ENCODE data around the gene POLE. TPM values are rescaled to one million over a fixed set of nuclear protein-coding genes. Genes with fewer than 3 reads are reported as not detected.

Gene POLE
- total RNA-seq, 2 donors from 2014 or later = 12.5 to 36.9 TPM

GRCh38 chr12:132615579-132616038 is 71.5 kb downstream of the POLE start:
- 59 to 62% methylated on average over 9 to 16 of the region's 16 CpGs for WGBS, 2 donors
- Histone ChIP-seq H3K27ac (no peak overlapping the region), H3K4me3 (no peak overlapping the region), H3K9me3 (peaks cover 0 to 10% (median 0%) of the 10 kb centered on the region in 3 donors), H3K36me3 (replicated peaks in 1 of 2; ENCODE audit: insufficient read depth in 1 of 2, low read depth in 2 of 2) (no peaks in the 10 kb centered on the region), H3K27me3 (peaks cover 0 to 24% of the 10 kb centered on the region in 2 donors), H3K4me1 (peaks cover 4% of the 10 kb centered on the region)
- no peak for DNase-seq
- no peak for TF ChIP-seq CTCF (IDR thresholded peaks at IDR 0.05)
- ATAC-seq = no peak
- intact Hi-C loops (cut with DNase I) = loop anchor here (10.0 kb wide), 1 partner anchor 461 kb away; no protein-coding TSS in a partner anchor

DNA sequence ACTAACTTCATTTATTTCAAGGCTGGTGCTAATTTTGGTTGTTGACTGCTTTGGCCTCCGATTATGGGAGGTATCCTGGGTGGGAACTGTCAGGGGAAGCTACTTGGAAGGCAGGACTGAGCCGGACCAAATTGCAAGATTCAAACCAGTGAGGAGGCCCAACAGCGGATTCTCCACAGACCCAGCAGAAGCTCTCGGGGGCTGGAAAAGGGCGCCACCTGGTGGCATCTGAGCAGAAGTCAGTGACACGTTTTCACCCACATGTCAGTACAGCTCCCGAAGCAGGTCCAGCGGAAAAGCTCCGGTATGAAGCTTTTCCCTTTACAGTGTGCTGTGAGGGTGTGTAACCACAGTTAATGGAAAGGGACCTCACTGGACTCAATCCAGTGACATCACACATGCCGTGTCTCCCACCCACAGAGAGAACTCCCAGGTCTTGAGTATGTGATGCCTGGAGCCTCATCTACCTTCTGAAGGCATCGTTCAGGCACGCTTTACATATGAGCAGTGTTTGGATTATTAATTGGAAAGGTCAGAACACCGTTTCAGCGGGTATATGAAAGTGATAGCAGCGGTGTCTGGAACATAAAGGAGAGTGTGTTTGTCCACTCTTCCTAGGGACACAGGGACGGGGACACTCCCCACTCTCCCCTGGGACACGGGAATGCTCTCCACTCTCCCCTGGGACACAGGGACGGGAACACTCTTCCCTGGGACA is 72.1 kb downstream of the POLE start:
- intact Hi-C loops (cut with DNase I) = loop anchor here (5.0 to 10.0 kb wide), 2 partner anchors 198 to 460 kb away; no protein-coding TSS in a partner anchor
- H3K27me3 ChIP-seq = peaks cover 0 to 27% of the 10 kb centered on the region in 2 donors
- H3K4me1 ChIP-seq = peaks cover 4% of the 10 kb centered on the region
- ATAC-seq (peak; percentile 88), DNase-seq (peak; percentile 81 to 84 (median 82))
- WGBS, 2 donors = 23 to 35% methylated on average over 14 to 18 of the region's 18 CpGs
- no peaks in the 10 kb centered on the region for H3K36me3 ChIP-seq (replicated peaks in 1 of 2; ENCODE audit: insufficient read depth in 1 of 2, low read depth in 2 of 2)
- no peak overlapping the region for H3K4me3 ChIP-seq
- peaks cover 0 to 10% (median 0%) of the 10 kb centered on the region in 3 donors for H3K9me3 ChIP-seq
- H3K27ac ChIP-seq = no peak overlapping the region
- peak; percentile 55 to 88 (median 81) for TF ChIP-seq CTCF (IDR thresholded peaks at IDR 0.05)
- no peak for TF ChIP-seq POLR2A (IDR thresholded peaks at IDR 0.05)

GRCh38 chr12:132614029-132614428 is 73.1 kb downstream of the POLE start:
- Histone ChIP-seq H3K27ac (no peak overlapping the region), H3K4me3 (no peak overlapping the region), H3K4me1 (peaks cover 4% of the 10 kb centered on the region), H3K27me3 (peaks cover 0 to 29% of the 10 kb centered on the region in 2 donors), H3K36me3 (replicated peaks in 1 of 2; ENCODE audit: insufficient read depth in 1 of 2, low read depth in 2 of 2) (no peaks in the 10 kb centered on the region), H3K9me3 (peaks cover 0 to 10% (median 0%) of the 10 kb centered on the region in 3 donors)
- intact Hi-C loops (cut with DNase I) = loop anchor here (5.0 to 10.0 kb wide), 2 partner anchors 197 to 459 kb away; no protein-coding TSS in a partner anchor
- DNase-seq (no peak), ATAC-seq (no peak)
- 72 to 73% methylated on average over 5 of the region's 5 CpGs for WGBS, 2 donors
- TF ChIP-seq CTCF (IDR thresholded peaks at IDR 0.05) (no peak), POLR2A (IDR thresholded peaks at IDR 0.05) (no peak)

DNA sequence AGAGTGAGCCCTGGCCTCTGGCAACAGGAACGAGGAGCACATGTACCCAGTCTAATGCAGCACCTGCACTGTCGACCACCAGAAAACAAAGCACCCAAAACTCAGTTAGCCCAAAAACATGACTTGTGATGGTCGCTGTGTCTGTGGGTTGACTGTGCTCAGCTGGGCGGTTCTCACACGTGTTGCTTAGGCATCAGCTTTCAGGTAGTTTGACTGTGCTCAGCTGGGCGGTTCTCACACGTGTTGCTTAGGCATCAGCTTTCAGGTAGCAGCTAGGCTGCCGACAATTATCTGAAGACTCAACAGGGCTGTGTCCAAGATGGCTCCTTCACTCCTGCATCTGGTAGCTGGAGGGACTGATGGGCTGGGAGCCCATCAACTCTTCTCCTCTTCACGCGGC is 75.5 kb downstream of the POLE start:
- H3K36me3 ChIP-seq (replicated peaks in 1 of 2; ENCODE audit: insufficient read depth in 1 of 2, low read depth in 2 of 2) = no peaks in the 10 kb centered on the region
- intact Hi-C loops (cut with DNase I) = loop anchor here (5.0 to 10.0 kb wide), 2 partner anchors 194 to 457 kb away; no protein-coding TSS in a partner anchor
- H3K9me3 ChIP-seq = peaks cover 0 to 10% (median 0%) of the 10 kb centered on the region in 3 donors
- no peak overlapping the region for H3K4me3 ChIP-seq
- TF ChIP-seq POLR2A (IDR thresholded peaks at IDR 0.05) (no peak), CTCF (IDR thresholded peaks at IDR 0.05) (no peak)
- WGBS, 2 donors = 89 to 91% methylated on average over 10 of the region's 10 CpGs
- H3K27ac ChIP-seq = no peak overlapping the region
- no peaks in the 10 kb centered on the region for H3K4me1 ChIP-seq
- DNase-seq (no peak), ATAC-seq (no peak)
- peaks cover 0 to 25% of the 10 kb centered on the region in 2 donors for H3K27me3 ChIP-seq

All from body of pancreas (tissue), 4 donors.